GM12878 (cell line): ENCODE measurements around the gene NFATC2. TPM values are rescaled to one million over a fixed set of nuclear protein-coding genes. Genes with fewer than 3 reads are reported as not detected.

Experiments used
- BCL3 ChIP-seq: IDR thresholded peaks from 2 replicates; pipeline ENCODE4 v1.6.1; 2011; ENCODE audit warnings: borderline replicate concordance, low read depth, mild to moderate bottlenecking, moderate library complexity, low read length; ENCODE audit not compliant: insufficient read depth, poor library complexity, severe bottlenecking
- BRCA1 ChIP-seq: IDR thresholded peaks from 2 replicates; pipeline ENCODE4 v1.6.1; 2011; ENCODE audit warnings: low read depth, low read length, improper control_type of control experiment
- CEBPZ ChIP-seq: fragments of 150-350 bp; IDR thresholded peaks from 2 replicates; pipeline ENCODE4 v1.6.1; 2016; ENCODE audit warnings: low read depth, low read length
- MEF2B ChIP-seq: fragments of 450-650 bp; IDR thresholded peaks from 2 replicates; pipeline ENCODE4 v1.6.1; 2018; ENCODE audit warnings: mild to moderate bottlenecking, moderate library complexity; ENCODE audit not compliant: partially characterized antibody, poor library complexity, severe bottlenecking
- NFYB ChIP-seq: IDR thresholded peaks from 2 replicates; pipeline ENCODE4 v1.6.1; 2011; ENCODE audit warnings: low read depth, mild to moderate bottlenecking, low read length, improper control_type of control experiment, moderate library complexity; ENCODE audit not compliant: insufficient read depth
- SIN3A ChIP-seq: IDR thresholded peaks from 2 replicates; pipeline ENCODE4 v1.6.1; 2012; ENCODE audit warnings: low read depth, low read length, improper control_type of control experiment
- SRF ChIP-seq, 2 experiments: IDR thresholded peaks; 2 replicates each; pipeline ENCODE4 v1.6.1; 2011; ENCODE audit warnings: low read depth in 2 of 2, low read length in 2 of 2, mild to moderate bottlenecking in 1 of 2, moderate library complexity in 1 of 2
- TCF7 ChIP-seq: IDR thresholded peaks from 2 replicates; pipeline ENCODE4 v1.6.1; 2014; ENCODE audit warnings: antibody characterized with exemption, borderline replicate concordance
- YY1 ChIP-seq: IDR thresholded peaks from 2 replicates; pipeline ENCODE4 v1.6.1; 2011; ENCODE audit warnings: low read depth, mild to moderate bottlenecking, low read length
- polyA plus RNA-seq, 11 experiments: library from polyadenylated mRNA; depleted of rRNA in 4 of 11; unstranded in 6 of 11; stranded (reverse) in 5 of 11; fragments of >200 nt; fragmentation: Nextera tagmentation in 4 of 11; fragmentation: Illumina TruSeq in 1 of 11; extraction: Ambion mirVana in 4 of 11; extraction: Trizol in 1 of 11; gene quantifications; 1 replicate in 1 of 11; 2 replicates in 10 of 11; pipeline versions ENCODE4 v1.2.1 to v1.2.3, GENCODE V29; 2011 to 2016; ENCODE audit warnings: inconsistent platforms in 2 of 11, missing spikeins in 2 of 11, low read depth in 1 of 11
- total RNA-seq, 4 experiments: library from RNA; depleted of rRNA in 3 of 4; stranded (reverse); fragments of >200 nt in 3 of 4; fragmentation: Illumina TruSeq in 1 of 4; extraction: Trizol in 1 of 4; gene quantifications; 2 replicates each; pipeline versions ENCODE4 v1.2.1 to v1.2.3, GENCODE V29; 2013 to 2021

Gene NFATC2
- total and polyA plus RNA-seq, 10 of the 15 experiments (the other 5 are each of a cell fraction or from before 2014, with no cell fraction given) = 3.3 to 20.0 (median 7.3) TPM

GRCh38 chr20:51470907-51471411, 71.6 kb downstream of the NFATC2 start (continued):
- TF ChIP-seq BCL3 = no peak
- TF ChIP-seq MEF2B = no peak
- no peak for TF ChIP-seq SRF (IDR thresholded peaks at IDR 0.05; ENCODE audit: low read depth in 2 of 2, low read length in 2 of 2)
- no peak for TF ChIP-seq YY1
- no peak for TF ChIP-seq BRCA1
- no peak for TF ChIP-seq SIN3A
- TF ChIP-seq CEBPZ = no peak
- no peak for TF ChIP-seq TCF7
- TF ChIP-seq NFYB = no peak
- TF ChIP-seq, all 136 proteins: peak for 0
